Effector memory CD8-positive, alpha-beta T cell (primary cell): ENCODE data around the gene ARHGAP22.

Experiments used
- ATAC-seq: fragments of 150-1000 bp; cut with Tn5 transposase; replicated peaks from 2 replicates; pipeline ENCODE4 v1.10.0; 2021; ENCODE audit warnings: mild to moderate bottlenecking, moderate library complexity
- DNase-seq, 3 experiments: peaks; one replicate each; pipeline ENCODE4 v3.0.0; 2021
- H3K27ac Mint-ChIP-seq, 2 donors: one replicate each; pipeline ENCODE4 v1.8.0; 2022; ENCODE audit warnings: mild to moderate bottlenecking in 2 of 2, mixed read lengths in 2 of 2, moderate library complexity in 2 of 2
- H3K27me3 Mint-ChIP-seq, 2 donors: one replicate each; pipeline ENCODE4 v1.8.0; 2022; ENCODE audit warnings: mixed read lengths in 2 of 2
- H3K36me3 Mint-ChIP-seq: one replicate; pipeline ENCODE4 v1.8.0; 2022; ENCODE audit warnings: mild to moderate bottlenecking, moderate library complexity, mixed read lengths; ENCODE audit not compliant: insufficient read depth
- H3K4me1 Mint-ChIP-seq, 2 donors: one replicate each; pipeline ENCODE4 v1.8.0; 2022; ENCODE audit warnings: low read depth in 2 of 2, mixed read lengths in 2 of 2
- H3K4me3 Mint-ChIP-seq, 2 donors: one replicate each; pipeline ENCODE4 v1.8.0; 2022; ENCODE audit warnings: mild to moderate bottlenecking in 2 of 2, mixed read lengths in 2 of 2, moderate library complexity in 2 of 2
- H3K9me3 Mint-ChIP-seq, 2 donors: one replicate each; pipeline ENCODE4 v1.8.0; 2022; ENCODE audit warnings: mixed read lengths in 2 of 2

The ARHGAP22 gene

GRCh38 chr10:48598936-48599829, 5.7 kb downstream of the ARHGAP22 start:
- H3K27ac Mint-ChIP-seq, result no peak overlapping the region
- no peak for DNase-seq
- no peak overlapping the region for H3K4me3 Mint-ChIP-seq
- H3K27me3 Mint-ChIP-seq, result peaks cover 17 to 32% of the 10 kb centered on the region in 2 donors
- H3K9me3 Mint-ChIP-seq, result no peaks in the 10 kb centered on the region
- ATAC-seq, result no peak
- H3K36me3 Mint-ChIP-seq, result no peaks in the 10 kb centered on the region
- H3K4me1 Mint-ChIP-seq, result no peaks in the 10 kb centered on the region

GRCh38 chr10:48598243-48598935, 6.5 kb downstream of the ARHGAP22 start:
- Mint-ChIP-seq H3K4me1 (no peaks in the 10 kb centered on the region), H3K27ac (no peak overlapping the region), H3K9me3 (no peaks in the 10 kb centered on the region), H3K4me3 (no peak overlapping the region), H3K36me3 (no peaks in the 10 kb centered on the region), H3K27me3 (peaks cover 17 to 24% of the 10 kb centered on the region in 2 donors)
- DNase-seq, result no peak
- ATAC-seq, result no peak

- Mint-ChIP-seq H3K4me1 (no peaks in the 10 kb centered on the region), H3K4me3 (no peak overlapping the region), H3K27ac (no peak overlapping the region), H3K36me3 (no peaks in the 10 kb centered on the region), H3K27me3 (peaks cover 23 to 25% of the 10 kb centered on the region in 2 donors), H3K9me3 (no peaks in the 10 kb centered on the region)
- no peak for ATAC-seq
- no peak for DNase-seq
Measured at GRCh38 chr10:48595539-48595932, 9.3 kb downstream of the ARHGAP22 start.

- no peak overlapping the region for H3K27ac Mint-ChIP-seq
- no peaks in the 10 kb centered on the region for H3K4me1 Mint-ChIP-seq
- H3K9me3 Mint-ChIP-seq, result no peaks in the 10 kb centered on the region
- no peak for DNase-seq
- H3K36me3 Mint-ChIP-seq, result no peaks in the 10 kb centered on the region
- H3K4me3 Mint-ChIP-seq, result no peak overlapping the region
- ATAC-seq, result no peak
- peaks cover 25 to 28% of the 10 kb centered on the region in 2 donors for H3K27me3 Mint-ChIP-seq
Measured at GRCh38 chr10:48594803-48595538, 9.9 kb downstream of the ARHGAP22 start.

- DNase-seq, result no peak
- H3K27me3 Mint-ChIP-seq, result peaks cover 30 to 34% of the 10 kb centered on the region in 2 donors
- H3K9me3 Mint-ChIP-seq, result no peaks in the 10 kb centered on the region
- H3K4me1 Mint-ChIP-seq, result no peaks in the 10 kb centered on the region
- H3K27ac Mint-ChIP-seq, result no peak overlapping the region
- ATAC-seq, result no peak
- no peaks in the 10 kb centered on the region for H3K36me3 Mint-ChIP-seq
- no peak overlapping the region for H3K4me3 Mint-ChIP-seq
Measured at GRCh38 chr10:48594371-48594770, 10.5 kb downstream of the ARHGAP22 start.

GRCh38 chr10:48592346-48592745, 12.5 kb downstream of the ARHGAP22 start:
- ATAC-seq (no peak), DNase-seq (no peak)
- no peaks in the 10 kb centered on the region for H3K36me3 Mint-ChIP-seq
- no peak overlapping the region for H3K27ac Mint-ChIP-seq
- no peak overlapping the region for H3K4me3 Mint-ChIP-seq
- H3K9me3 Mint-ChIP-seq, result no peaks in the 10 kb centered on the region
- peaks cover 23 to 25% of the 10 kb centered on the region in 2 donors for H3K27me3 Mint-ChIP-seq
- no peaks in the 10 kb centered on the region for H3K4me1 Mint-ChIP-seq

- Mint-ChIP-seq H3K4me3 (no peak overlapping the region), H3K27me3 (peaks cover 17 to 20% of the 10 kb centered on the region in 2 donors), H3K9me3 (no peaks in the 10 kb centered on the region), H3K36me3 (no peaks in the 10 kb centered on the region), H3K27ac (no peak overlapping the region), H3K4me1 (no peaks in the 10 kb centered on the region)
- ATAC-seq, result no peak
- DNase-seq, result no peak
Measured at GRCh38 chr10:48590945-48591344, 13.9 kb downstream of the ARHGAP22 start.

- Mint-ChIP-seq H3K27ac (no peak overlapping the region), H3K4me1 (no peaks in the 10 kb centered on the region), H3K27me3 (peaks cover 15 to 19% of the 10 kb centered on the region in 2 donors), H3K9me3 (no peaks in the 10 kb centered on the region), H3K36me3 (no peaks in the 10 kb centered on the region), H3K4me3 (no peak overlapping the region)
- ATAC-seq (no peak), DNase-seq (no peak)
Measured at GRCh38 chr10:48589266-48589665, 15.6 kb downstream of the ARHGAP22 start.

GRCh38 chr10:48587819-48588218, 17.1 kb downstream of the ARHGAP22 start:
- no peak overlapping the region for H3K4me3 Mint-ChIP-seq

GRCh38 chr10:48587101-48587500, 17.8 kb downstream of the ARHGAP22 start:
- no peak overlapping the region for H3K4me3 Mint-ChIP-seq
- H3K36me3 Mint-ChIP-seq, result no peaks in the 10 kb centered on the region
- DNase-seq (no peak), ATAC-seq (no peak)
- H3K4me1 Mint-ChIP-seq, result no peaks in the 10 kb centered on the region
- peaks cover 7 to 26% of the 10 kb centered on the region in 2 donors for H3K27me3 Mint-ChIP-seq
- no peaks in the 10 kb centered on the region for H3K9me3 Mint-ChIP-seq
- no peak overlapping the region for H3K27ac Mint-ChIP-seq

More at GRCh38 chr10:48587819-48588218, 17.1 kb downstream of the ARHGAP22 start:
- no peak for ATAC-seq
- H3K27ac Mint-ChIP-seq, result no peak overlapping the region
- peaks cover 10 to 26% of the 10 kb centered on the region in 2 donors for H3K27me3 Mint-ChIP-seq
- H3K4me1 Mint-ChIP-seq, result no peaks in the 10 kb centered on the region
- no peaks in the 10 kb centered on the region for H3K36me3 Mint-ChIP-seq
- DNase-seq, result no peak
- H3K9me3 Mint-ChIP-seq, result no peaks in the 10 kb centered on the region

GRCh38 chr10:48582970-48583369, 21.9 kb downstream of the ARHGAP22 start:
- DNase-seq (no peak), ATAC-seq (no peak)
- Mint-ChIP-seq H3K36me3 (no peaks in the 10 kb centered on the region), H3K27ac (no peak overlapping the region), H3K9me3 (no peaks in the 10 kb centered on the region), H3K27me3 (peaks cover 22 to 26% of the 10 kb centered on the region in 2 donors), H3K4me1 (peaks cover 0 to 4% of the 10 kb centered on the region in 2 donors), H3K4me3 (no peak overlapping the region)

GRCh38 chr10:48580236-48580635, 24.6 kb downstream of the ARHGAP22 start:
- H3K9me3 Mint-ChIP-seq, result no peaks in the 10 kb centered on the region
- peaks cover 32 to 34% of the 10 kb centered on the region in 2 donors for H3K27me3 Mint-ChIP-seq
- peaks cover 0 to 4% of the 10 kb centered on the region in 2 donors for H3K4me1 Mint-ChIP-seq
- H3K4me3 Mint-ChIP-seq, result no peak overlapping the region
- ATAC-seq (no peak), DNase-seq (no peak)
- no peaks in the 10 kb centered on the region for H3K36me3 Mint-ChIP-seq
- H3K27ac Mint-ChIP-seq, result no peak overlapping the region

GRCh38 chr10:48579251-48579960, 25.5 kb downstream of the ARHGAP22 start:
- Mint-ChIP-seq H3K27ac (no peak overlapping the region), H3K36me3 (no peaks in the 10 kb centered on the region), H3K4me1 (peaks cover 0 to 4% of the 10 kb centered on the region in 2 donors), H3K9me3 (no peaks in the 10 kb centered on the region), H3K27me3 (peaks cover 32 to 41% of the 10 kb centered on the region in 2 donors), H3K4me3 (no peak overlapping the region)
- ATAC-seq (no peak), DNase-seq (no peak)
